Spinal cord (tissue), 10 donors: ENCODE data around the gene MAPK4. TPM values are rescaled to one million over a fixed set of nuclear protein-coding genes. Genes with fewer than 3 reads are reported as not detected.
"Not testable (repeated sequence)": the region's sequence is repeated elsewhere in the genome, so short reads cannot be mapped to it uniquely, and the experiment has no call there.

Source experiments
- DNase-seq, 6 donors: peaks; one replicate each; pipeline versions ENCODE4 v3.0.0 to v3.0.0-alpha.2; 2013 to 2015; ENCODE audit warnings: low spot score in 6 of 6, low read depth in 4 of 6
- H3K27ac ChIP-seq: one replicate; pipeline ENCODE4 v1.5.1; 2013; ENCODE audit warnings: low read depth, low read length, control low read depth
- H3K27me3 ChIP-seq: one replicate; pipeline ENCODE4 v1.6.1; 2013; ENCODE audit warnings: low read length; ENCODE audit not compliant: control insufficient read depth, insufficient read depth
- H3K36me3 ChIP-seq: one replicate; pipeline ENCODE4 v1.6.1; 2013; ENCODE audit warnings: low read length; ENCODE audit not compliant: control insufficient read depth, insufficient read depth
- H3K4me1 ChIP-seq: one replicate; pipeline ENCODE4 v1.6.1; 2013; ENCODE audit warnings: low read length; ENCODE audit not compliant: control insufficient read depth, insufficient read depth
- H3K4me3 ChIP-seq: one replicate; pipeline ENCODE4 v1.5.1; 2013; ENCODE audit warnings: low read depth, low read length, control low read depth
- H3K9me3 ChIP-seq: one replicate; pipeline ENCODE4 v1.6.1; 2013; ENCODE audit warnings: low read length; ENCODE audit not compliant: control insufficient read depth, insufficient read depth
- WGBS: methylation state at CpG from one replicate; pipeline ENCODE4 v1.1.5; 2013; ENCODE audit warnings: missing lambda C conversion rate; ENCODE audit not compliant: insufficient coverage; 5-methylcytosine and 5-hydroxymethylcytosine counted together
- long read RNA-seq, 4 donors: transcript quantifications; one replicate each; lab custom pipeline, GENCODE V29; 2026
- polyA plus RNA-seq, 2 donors: library from polyadenylated mRNA; unstranded; fragments of 120-200 nt; gene quantifications; one replicate each; pipeline ENCODE4 v1.2.1, GENCODE V29; 2013; ENCODE audit not compliant: insufficient read length in 2 of 2
- total RNA-seq, 2 donors: library from RNA; depleted of rRNA in 1 of 2; stranded (reverse); fragments of 120-200 nt in 1 of 2; fragments of >200 nt in 1 of 2; gene quantifications; one replicate each; pipeline versions ENCODE4 v1.2.3 to v1.2.4, GENCODE V29; 2013 to 2014
- donor health status: healthy.

Gene MAPK4
- total RNA-seq (10 to 100 TPM; 21.6 to 89.0 TPM), polyA plus RNA-seq (10 to 100 TPM; 23.4 to 27.1 TPM)
- long read RNA-seq, donor 1, full-length matches to known transcripts = 5 of 5 reads
- long read RNA-seq, donor 1, partial matches to known transcripts = 0 of 5 reads
- long read RNA-seq, donor 1, other reads (novel, unspliced or antisense) = 0 of 5 reads
- long read RNA-seq, donor 2, full-length matches to known transcripts = 3 of 3 reads
- long read RNA-seq, donor 2, partial matches to known transcripts = 0 of 3 reads
- long read RNA-seq, donor 2, other reads (novel, unspliced or antisense) = 0 of 3 reads
- long read RNA-seq, donor 3, full-length matches to known transcripts = 2 of 2 reads
- long read RNA-seq, donor 3, partial matches to known transcripts = 0 of 2 reads
- long read RNA-seq, donor 3, other reads (novel, unspliced or antisense) = 0 of 2 reads
- long read RNA-seq, donor 4 = 0 reads

- peaks cover 2% of the 10 kb centered on the region for H3K9me3 ChIP-seq
- H3K4me1 ChIP-seq = peaks cover 15% of the 10 kb centered on the region
- under 1% methylated on average over 97 of the region's 109 CpGs for WGBS
These were observed at the start of gene MAPK4 for GRCh38 chr18:50559752-50560680. MAPK4 (plus strand) TSS chr18:50560087; CDS start chr18:50663959, 103,872 bp downstream.

GRCh38 chr18:50517277-50517676 is 42.6 kb upstream of the MAPK4 start:
- not testable (repeated sequence) for H3K9me3 ChIP-seq, H3K36me3 ChIP-seq, DNase-seq, H3K4me3 ChIP-seq, H3K4me1 ChIP-seq, H3K27me3 ChIP-seq, H3K27ac ChIP-seq
- 100% methylated on average over 1 of the region's 5 CpGs for WGBS

More at GRCh38 chr18:50559752-50560680, at the start of gene MAPK4:
- Histone ChIP-seq H3K36me3 (no peaks in the 10 kb centered on the region), H3K27ac (no peak within 1 kb of the TSS), H3K27me3 (peaks cover 6% of the 10 kb centered on the region), H3K4me3 (peak within 1 kb of the TSS; percentile 75)
- DNase-seq = peak in 4 of 6 donors; percentile 22 to 82 (median 54)

GRCh38 chr18:50518787-50519546 is 40.9 kb upstream of the MAPK4 start:
- peak in 1 of 6 donors; percentile 54 for DNase-seq
- Histone ChIP-seq H3K27me3 (peaks cover 2% of the 10 kb centered on the region), H3K9me3 (no peaks in the 10 kb centered on the region), H3K27ac (no peak overlapping the region), H3K4me1 (peaks cover 14% of the 10 kb centered on the region), H3K4me3 (no peak overlapping the region), H3K36me3 (no peaks in the 10 kb centered on the region)
- 88% methylated on average over 4 of the region's 4 CpGs for WGBS

GRCh38 chr18:50523165-50523564 is 36.7 kb upstream of the MAPK4 start:
- Histone ChIP-seq H3K27ac (peak overlapping the region; percentile 75), H3K36me3 (no peaks in the 10 kb centered on the region), H3K4me3 (no peak overlapping the region), H3K9me3 (no peaks in the 10 kb centered on the region), H3K27me3 (peaks cover 1% of the 10 kb centered on the region), H3K4me1 (peaks cover 24% of the 10 kb centered on the region)
- WGBS = 40% methylated on average over 6 of the region's 6 CpGs
- DNase-seq = peak in 3 of 6 donors; percentile 12 to 39 (median 36)

DNA sequence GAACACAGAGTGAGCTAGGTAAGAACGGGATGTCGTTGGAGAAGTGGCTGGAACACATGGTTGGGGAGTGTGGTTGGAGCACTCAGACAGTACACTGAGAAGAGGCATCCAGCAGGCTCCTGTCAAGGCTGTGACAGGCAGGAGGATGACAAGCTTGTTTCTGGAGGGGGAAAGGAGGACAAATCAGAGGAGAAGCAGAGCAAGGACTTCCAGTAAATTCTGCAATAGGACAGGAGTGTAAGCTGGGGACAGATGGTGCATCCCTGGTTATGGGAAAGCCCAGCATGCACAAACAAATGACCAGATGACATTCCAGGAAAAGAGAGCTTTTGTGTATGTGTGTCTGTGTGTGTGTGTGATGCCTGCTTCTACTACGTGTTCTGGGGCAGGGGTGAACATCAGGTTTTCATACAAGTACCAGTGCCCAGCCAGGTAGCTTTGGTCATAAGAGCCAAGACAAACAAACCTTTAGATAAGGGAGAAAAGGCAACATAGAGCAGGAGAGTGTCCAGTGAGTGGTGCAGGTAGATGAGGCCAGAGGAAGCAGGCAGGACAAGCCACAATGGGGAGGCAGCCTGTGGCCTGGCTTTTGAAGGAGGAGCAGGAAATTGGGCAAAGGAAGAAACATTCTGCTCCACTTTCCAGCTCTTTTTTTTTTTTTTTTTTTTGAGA is 32.1 kb upstream of the MAPK4 start:
- no peak for DNase-seq
- Histone ChIP-seq H3K27ac (no peak overlapping the region), H3K36me3 (no peaks in the 10 kb centered on the region), H3K4me1 (peaks cover 19% of the 10 kb centered on the region), H3K4me3 (no peak overlapping the region), H3K9me3 (no peaks in the 10 kb centered on the region), H3K27me3 (no peaks in the 10 kb centered on the region)
- 85% methylated on average over 3 of the region's 3 CpGs for WGBS

GRCh38 chr18:50528806-50529205 is 31.1 kb upstream of the MAPK4 start:
- DNase-seq = no peak
- H3K4me1 ChIP-seq = peaks cover 12% of the 10 kb centered on the region
- H3K27me3 ChIP-seq = no peaks in the 10 kb centered on the region
- H3K36me3 ChIP-seq = no peaks in the 10 kb centered on the region
- no peak overlapping the region for H3K27ac ChIP-seq
- 96% methylated on average over 4 of the region's 5 CpGs for WGBS
- peaks cover 7% of the 10 kb centered on the region for H3K9me3 ChIP-seq
- H3K4me3 ChIP-seq = no peak overlapping the region

- not testable (repeated sequence) for H3K4me3 ChIP-seq, H3K4me1 ChIP-seq, H3K27ac ChIP-seq, H3K27me3 ChIP-seq, DNase-seq, H3K36me3 ChIP-seq, H3K9me3 ChIP-seq
- WGBS = no CpG with 5 or more reads among the region's 2 CpGs
These were observed 26.1 kb upstream of the MAPK4 start for GRCh38 chr18:50533822-50534221.

DNA sequence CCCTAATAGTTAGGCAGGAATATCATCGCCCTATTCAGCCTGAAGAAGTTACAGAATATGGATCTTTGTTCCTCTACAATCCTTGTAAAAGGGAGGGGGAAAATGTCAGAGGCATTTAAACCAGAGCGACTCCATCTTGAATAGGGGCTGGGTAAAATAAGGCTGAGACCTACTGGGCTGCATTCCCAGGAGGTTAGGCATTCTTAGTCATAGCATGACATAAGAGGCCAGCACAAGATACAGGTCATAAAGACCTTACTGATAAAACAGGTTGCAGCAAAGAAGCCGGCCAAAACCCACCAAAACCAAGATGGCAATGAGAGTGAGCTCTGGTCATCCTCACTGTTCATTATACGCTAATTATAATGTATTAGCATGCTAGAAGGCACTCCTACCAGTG is 15.4 kb upstream of the MAPK4 start:
- H3K9me3 ChIP-seq, H3K27ac ChIP-seq, H3K4me3 ChIP-seq, H3K4me1 ChIP-seq, DNase-seq, H3K27me3 ChIP-seq, H3K36me3 ChIP-seq: not testable (repeated sequence)
- WGBS = no CpG with 5 or more reads among the region's 4 CpGs

GRCh38 chr18:50545936-50546335 is 14.0 kb upstream of the MAPK4 start:
- DNase-seq = no peak
- no peaks in the 10 kb centered on the region for H3K36me3 ChIP-seq
- 54% methylated on average over 3 of the region's 19 CpGs for WGBS
- H3K27me3 ChIP-seq = no peaks in the 10 kb centered on the region
- H3K27ac ChIP-seq = no peak overlapping the region
- no peak overlapping the region for H3K4me3 ChIP-seq
- H3K4me1 ChIP-seq = no peaks in the 10 kb centered on the region
- H3K9me3 ChIP-seq = peaks cover 3% of the 10 kb centered on the region
